SK-N-MC (cell line): Measurements from ENCODE around the gene PARP15.
"Not testable (repeated sequence)": the region's sequence is repeated elsewhere in the genome, so short reads cannot be mapped to it uniquely, and the experiment has no call there.

Experiments used
- DNase-seq: peaks from one replicate; pipeline ENCODE4 v3.0.0-alpha.2; 2011; ENCODE audit warnings: low read depth, low spot score
- H3K27ac ChIP-seq: fragments of 200-600 bp; sonication (generic); 2 replicates; pipeline ENCODE4 v1.5.1; 2016; ENCODE audit warnings: mixed run types
- H3K36me3 ChIP-seq: fragments of 200-600 bp; sonication (generic); 2 replicates; pipeline ENCODE4 v1.6.1; 2017; ENCODE audit warnings: antibody characterized with exemption, low read length, mixed read lengths; ENCODE audit not compliant: insufficient read depth
- H3K4me3 ChIP-seq: fragments of 200-600 bp; sonication (generic); 2 replicates; pipeline ENCODE4 v1.5.1; 2016
- H3K9ac ChIP-seq: fragments of 200-600 bp; sonication (generic); 2 replicates; pipeline ENCODE4 v1.8.0; 2017; ENCODE audit warnings: mixed run types, mixed read lengths; ENCODE audit not compliant: insufficient read length
- H3K9me3 ChIP-seq: fragments of 200-600 bp; sonication (generic); 2 replicates; pipeline ENCODE4 v1.6.1; 2017; ENCODE audit warnings: low read depth, mild to moderate bottlenecking, antibody characterized with exemption, low read length, moderate library complexity, mixed read lengths
- EZH2 ChIP-seq: fragments of 200-600 bp; sonication (generic); IDR thresholded peaks from one replicate; pipeline ENCODE4 v1.6.1; 2017; ENCODE audit warnings: antibody characterized with exemption
- FOXP2 ChIP-seq: optimal IDR thresholded peaks from 2 replicates; pipeline ENCODE3; 2011; ENCODE audit warnings: mild to moderate bottlenecking, moderate library complexity; ENCODE audit not compliant: insufficient read depth; ENCODE audit errors: extremely low read length, control extremely low read depth
- POLR2AphosphoS5 ChIP-seq: IDR thresholded peaks from 2 replicates; pipeline ENCODE4 v1.6.1; 2012; ENCODE audit warnings: mild to moderate bottlenecking, low read depth, low read length, borderline replicate concordance

Gene PARP15

DNA sequence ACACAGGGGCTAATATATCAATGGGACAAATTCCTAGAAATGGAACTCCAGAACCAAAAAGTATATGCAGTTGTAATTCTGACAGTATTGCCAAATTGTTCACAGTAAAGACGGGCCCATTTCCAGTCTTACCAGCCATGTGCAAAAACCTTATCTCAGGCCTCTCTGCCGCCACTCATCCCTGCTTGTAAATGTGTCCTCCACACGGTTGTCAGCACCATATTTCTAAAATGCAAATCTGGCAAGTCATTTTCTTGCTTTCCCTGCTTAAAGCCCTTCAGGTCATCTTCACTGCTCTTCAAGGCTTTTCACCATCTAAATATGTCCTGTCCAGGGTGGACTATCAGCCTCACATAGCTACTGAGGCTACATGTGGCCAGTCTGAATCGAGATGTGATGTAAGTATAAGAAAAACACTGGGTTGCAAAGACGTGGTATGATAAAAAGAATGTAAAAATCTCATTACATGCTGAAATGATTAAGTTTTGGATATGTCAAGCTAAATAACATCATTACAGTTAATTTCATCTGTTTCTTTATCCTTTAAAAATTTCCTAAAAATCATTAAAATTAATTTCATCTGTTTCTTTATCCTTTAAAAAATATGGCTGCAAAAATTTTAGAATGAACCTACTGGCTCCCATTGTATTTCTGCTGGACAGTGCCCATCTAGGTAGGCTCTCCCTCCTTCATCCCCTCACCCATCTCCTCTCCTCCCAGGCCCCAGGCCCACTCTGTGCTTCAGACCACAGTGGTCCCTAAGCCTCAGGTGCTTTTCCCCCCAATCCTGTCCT is 14.3 kb upstream of the PARP15 start:
- Histone ChIP-seq H3K36me3 (no peaks in the 10 kb centered on the region), H3K9me3 (no peaks in the 10 kb centered on the region), H3K9ac (no peak overlapping the region), H3K27ac (no peak overlapping the region), H3K4me3 (peak overlapping the region; percentile 73)
- TF ChIP-seq EZH2 (no peak), FOXP2 (no peak), POLR2AphosphoS5 (no peak)
- DNase-seq, result no peak

DNA sequence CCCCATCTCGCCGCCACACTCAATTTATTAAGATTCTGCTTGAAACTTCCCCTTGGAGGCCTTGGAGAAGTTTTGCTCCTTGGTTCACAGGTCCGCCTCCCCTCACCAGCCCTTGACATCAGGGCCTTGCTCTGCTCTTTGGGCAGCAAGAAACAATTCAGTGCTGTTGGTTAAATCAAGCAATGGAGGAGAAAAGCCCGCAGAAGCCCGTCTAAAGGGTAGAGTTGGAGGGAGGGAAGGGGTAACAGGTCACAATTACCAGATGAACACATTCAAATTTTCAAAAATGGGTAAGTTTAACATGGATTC is 13.8 kb upstream of the PARP15 start:
- no peaks in the 10 kb centered on the region for H3K9me3 ChIP-seq
- no peak for TF ChIP-seq FOXP2
- TF ChIP-seq POLR2AphosphoS5, result no peak
- no peak for TF ChIP-seq EZH2
- H3K4me3 ChIP-seq, result peak overlapping the region; percentile 73
- peak overlapping the region; percentile 59 for H3K9ac ChIP-seq
- H3K27ac ChIP-seq, result no peak overlapping the region
- no peak for DNase-seq
- no peaks in the 10 kb centered on the region for H3K36me3 ChIP-seq

DNA sequence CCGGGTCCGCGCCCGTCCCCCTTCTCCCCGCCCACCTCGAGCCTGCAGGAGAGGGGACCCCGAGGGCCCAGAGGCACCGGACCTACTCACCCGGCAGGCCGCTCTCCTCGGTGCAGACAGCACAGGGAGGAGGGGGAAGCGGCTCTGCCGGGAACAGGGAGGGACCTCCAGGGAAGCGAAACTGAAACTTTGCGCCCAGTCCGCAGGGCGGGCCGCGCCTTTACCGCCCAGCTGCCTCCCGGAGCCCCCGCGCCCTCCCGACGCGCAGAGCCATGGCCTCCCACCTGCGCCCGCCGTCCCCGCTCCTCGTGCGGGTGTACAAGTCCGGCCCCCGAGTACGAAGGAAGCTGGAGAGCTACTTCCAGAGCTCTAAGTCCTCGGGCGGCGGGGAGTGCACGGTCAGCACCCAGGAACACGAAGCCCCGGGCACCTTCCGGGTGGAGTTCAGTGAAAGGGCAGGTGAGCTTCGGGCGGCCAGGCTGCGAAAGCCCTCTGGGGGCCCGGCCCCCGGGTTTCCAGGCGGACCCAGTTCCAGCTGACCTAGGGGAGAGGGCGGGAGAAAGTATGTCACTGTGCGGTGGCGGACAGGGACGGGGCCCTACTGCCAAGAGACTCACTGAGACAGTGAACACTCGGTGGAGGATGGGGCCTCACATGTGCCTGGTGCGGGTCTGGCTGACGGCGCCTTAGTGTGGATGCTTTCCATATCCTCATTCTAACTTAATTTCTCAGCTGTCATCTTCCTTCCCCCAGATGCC is 13.1 kb upstream of the PARP15 start, which contains the start of the genes DTX3L and PARP9:
Gene DTX3L (plus strand): TSS at position 184 of the 758 bp plus-strand sequence. CDS start 89 bp downstream, at position 273.
Gene PARP9 (minus strand): TSS at position 146 of the 758 bp plus-strand sequence. CDS start 4,680 bp downstream, outside the sequence.
- TF ChIP-seq POLR2AphosphoS5 (no peak), FOXP2 (no peak), EZH2 (no peak)

DNA sequence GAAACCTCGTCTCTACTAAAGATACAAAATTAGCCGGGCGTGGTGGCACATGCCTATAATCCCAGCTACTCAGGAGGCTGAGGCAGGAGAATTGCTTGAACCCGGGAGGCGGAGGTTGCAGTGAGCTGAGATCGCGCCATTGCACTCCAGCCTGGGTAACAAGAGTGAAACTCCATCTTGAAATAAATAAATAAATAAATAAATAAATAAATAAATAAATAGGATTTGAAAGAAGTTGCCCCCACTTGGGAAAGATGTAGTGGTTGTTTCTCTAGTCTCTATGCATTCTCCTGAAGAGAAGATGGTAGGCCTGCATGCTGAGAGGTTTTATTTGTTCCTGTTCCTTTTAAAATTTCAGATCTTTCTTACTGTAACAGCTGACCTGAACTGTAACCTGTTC is 9.3 kb upstream of the PARP15 start:
- H3K9me3 ChIP-seq, result not testable (repeated sequence)

More for the DNA sequence above, 13.1 kb upstream of the PARP15 start, which contains the start of the genes DTX3L and PARP9:
- DNase-seq, result no peak
- H3K9ac ChIP-seq, result peak within 1 kb of the TSS; percentile 59
- no peaks in the 10 kb centered on the region for H3K9me3 ChIP-seq
- no peak within 1 kb of the TSS for H3K27ac ChIP-seq
- H3K36me3 ChIP-seq, result no peaks in the 10 kb centered on the region
- H3K4me3 ChIP-seq, result peak within 1 kb of the TSS; percentile 73

DNA sequence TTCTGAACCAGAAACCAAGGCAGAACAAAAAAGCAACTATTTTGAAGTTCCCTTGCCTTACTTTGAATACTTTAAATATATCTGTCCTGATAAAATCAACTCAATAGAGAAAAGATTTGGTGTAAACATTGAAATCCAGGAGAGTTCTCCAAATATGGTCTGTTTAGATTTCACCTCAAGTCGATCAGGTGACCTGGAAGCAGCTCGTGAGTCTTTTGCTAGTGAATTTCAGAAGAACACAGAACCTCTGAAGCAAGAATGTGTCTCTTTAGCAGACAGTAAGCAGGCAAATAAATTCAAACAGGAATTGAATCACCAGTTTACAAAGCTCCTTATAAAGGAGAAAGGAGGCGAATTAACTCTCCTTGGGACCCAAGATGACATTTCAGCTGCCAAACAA is 8.7 kb upstream of the PARP15 start:
- Histone ChIP-seq H3K4me3 (no peak overlapping the region), H3K36me3 (no peaks in the 10 kb centered on the region), H3K9me3 (no peaks in the 10 kb centered on the region), H3K27ac (no peak overlapping the region), H3K9ac (no peak overlapping the region)
- no peak for DNase-seq
- TF ChIP-seq EZH2 (no peak), POLR2AphosphoS5 (no peak), FOXP2 (no peak)

More for the DNA sequence above, 9.3 kb upstream of the PARP15 start:
- H3K27ac ChIP-seq, DNase-seq, H3K36me3 ChIP-seq, H3K9ac ChIP-seq, H3K4me3 ChIP-seq: not testable (repeated sequence)

DNA sequence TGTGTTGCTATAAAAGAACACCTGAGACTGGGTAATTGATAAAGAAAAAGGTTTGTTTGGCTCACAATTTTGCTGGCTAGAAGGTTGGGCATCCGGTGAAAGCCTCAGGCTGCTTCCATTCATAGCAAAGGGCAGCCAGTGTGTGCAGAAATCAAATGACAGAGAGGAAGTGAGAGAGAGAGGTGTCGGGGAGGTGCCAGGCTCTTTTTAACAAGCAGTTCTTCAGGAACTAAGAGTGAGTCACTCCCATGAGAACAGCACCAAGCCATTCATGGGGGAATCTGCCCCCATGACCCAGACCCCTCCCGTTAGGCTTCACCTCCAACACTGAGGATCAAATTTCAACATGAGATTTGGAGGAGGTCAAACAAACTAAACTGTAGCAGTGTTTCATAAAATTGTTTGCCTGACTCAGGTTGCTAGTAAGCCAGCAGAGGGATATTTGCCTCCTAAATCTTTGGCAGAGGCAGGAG is 4.5 kb upstream of the PARP15 start:
- H3K27ac ChIP-seq, result no peak overlapping the region
- no peak for DNase-seq
- TF ChIP-seq FOXP2 (no peak), POLR2AphosphoS5 (no peak), EZH2 (no peak)
- no peak overlapping the region for H3K4me3 ChIP-seq
- H3K9ac ChIP-seq, result no peak overlapping the region
- H3K9me3 ChIP-seq, result no peaks in the 10 kb centered on the region
- no peaks in the 10 kb centered on the region for H3K36me3 ChIP-seq

GRCh38 chr3:122576174-122576940 is 1.1 kb upstream of the PARP15 start:
- no peak for DNase-seq
- Histone ChIP-seq H3K27ac (no peak overlapping the region), H3K36me3 (no peaks in the 10 kb centered on the region), H3K9me3 (no peaks in the 10 kb centered on the region), H3K4me3 (no peak overlapping the region), H3K9ac (no peak overlapping the region)
- TF ChIP-seq POLR2AphosphoS5 (no peak), EZH2 (no peak), FOXP2 (no peak)

DNA sequence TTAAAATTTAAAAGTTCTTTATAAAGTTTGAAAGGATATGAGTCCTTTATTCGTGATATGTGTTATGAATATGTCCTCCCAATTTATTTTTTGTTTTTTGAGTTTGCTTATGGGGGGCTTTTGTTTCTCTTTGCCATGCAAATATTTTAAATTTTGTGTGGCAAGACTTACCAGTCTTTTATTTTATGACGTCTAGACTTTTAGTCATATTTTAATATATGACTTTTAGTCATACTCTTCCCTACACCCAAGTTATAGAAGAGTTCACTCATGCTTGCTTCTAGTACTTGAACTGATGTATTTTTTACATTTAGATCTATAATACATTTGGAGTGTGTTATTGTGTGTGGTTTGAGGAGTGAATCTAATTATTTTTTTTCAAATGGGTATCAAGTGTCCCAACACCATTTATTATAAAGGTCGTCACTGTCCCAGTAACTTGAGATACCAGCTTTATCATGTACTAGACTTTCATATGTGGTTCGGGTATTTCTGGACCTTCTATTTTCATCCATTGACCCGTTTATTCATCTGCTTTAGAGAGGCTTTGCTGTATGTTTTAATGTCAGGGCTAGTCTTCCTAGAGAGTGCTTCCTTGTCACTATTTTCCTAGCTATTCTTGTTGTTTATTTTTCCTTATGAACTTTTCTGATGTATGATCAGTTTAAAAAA is 755 bp downstream of the PARP15 start:
- TF ChIP-seq FOXP2 (no peak), POLR2AphosphoS5 (no peak), EZH2 (no peak)
- Histone ChIP-seq H3K36me3 (no peaks in the 10 kb centered on the region), H3K4me3 (no peak overlapping the region), H3K9ac (no peak overlapping the region), H3K27ac (no peak overlapping the region), H3K9me3 (no peaks in the 10 kb centered on the region; the same call in 1 of the 2 replicates)
- no peak for DNase-seq
